ENCODE measurements around the gene ZNF587. TPM values are rescaled to one million over a fixed set of nuclear protein-coding genes. Genes with fewer than 3 reads are reported as not detected.
A peak's percentile ranks its signal among the peaks of the same experiment; 100 is the strongest.

ZNF587 gene
- total and polyA plus RNA-seq, 2 of the 13 experiments (the other 11 are each of a cell fraction or from before 2014, with no cell fraction given): 8.7 to 17.5 TPM

DNA sequence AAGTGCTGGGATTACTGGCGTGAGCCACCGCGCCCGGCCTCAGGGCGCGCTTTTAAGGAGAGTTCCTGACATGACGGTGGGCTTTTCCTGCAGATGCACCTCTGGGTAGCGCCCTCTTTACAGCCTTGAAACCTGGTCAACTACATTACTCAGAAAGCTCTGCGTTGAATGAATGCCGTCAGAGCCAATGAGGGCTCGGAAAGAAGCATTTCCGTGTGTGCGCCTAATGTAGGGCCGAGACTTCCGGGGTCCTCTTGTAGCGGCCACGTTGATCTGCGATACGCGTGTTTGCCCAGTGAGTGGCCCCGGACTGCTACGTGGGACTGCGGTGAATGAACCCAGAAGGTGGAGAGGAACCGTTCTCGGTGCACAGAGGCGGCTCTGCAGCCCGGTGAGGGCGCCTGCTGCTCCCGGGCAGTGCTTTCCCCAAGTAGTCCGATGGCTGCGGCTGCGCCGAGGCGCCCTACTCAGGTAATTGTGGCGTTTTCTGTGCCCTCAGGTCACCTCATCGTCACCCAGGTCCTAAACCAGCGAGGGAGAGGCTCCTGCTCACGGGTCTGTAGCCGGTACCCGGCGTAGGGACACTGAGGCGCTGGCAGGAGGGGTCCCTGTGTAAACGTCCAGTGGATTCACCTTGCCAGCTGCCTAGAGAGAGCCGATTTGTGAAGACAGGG, 30.0 kb upstream of the ZNF587 start (continued):
- TF ChIP-seq ZNF605 (CRISPR knock-in tag; IDR thresholded peaks at IDR 0.05): 0 out of 2 replicates have a peak, but pooled peaks have one; percentile 76
- no peak for TF ChIP-seq ZNF550 (CRISPR knock-in tag; IDR thresholded peaks at IDR 0.05; ENCODE audit: borderline replicate concordance)
- no peak for TF ChIP-seq NR2F1 (CRISPR knock-in tag; IDR thresholded peaks at IDR 0.05)
- TF ChIP-seq, protein P1, sequence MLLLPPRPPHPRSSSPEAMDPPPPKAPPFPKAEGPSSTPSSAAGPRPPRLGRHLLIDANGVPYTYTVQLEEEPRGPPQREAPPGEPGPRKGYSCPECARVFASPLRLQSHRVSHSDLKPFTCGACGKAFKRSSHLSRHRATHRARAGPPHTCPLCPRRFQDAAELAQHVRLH (CRISPR knock-in tag; IDR thresholded peaks at IDR 0.05; ENCODE audit: borderline replicate concordance, low read depth): no peak; the same call in 1 of the 2 replicates
- no peak; the same call in 1 of the 2 replicates for TF ChIP-seq RAD21 (CRISPR knock-in tag; IDR thresholded peaks at IDR 0.05)
- TF ChIP-seq DNMT3B (CRISPR knock-in tag; conservative IDR thresholded peaks at IDR 0.05): no peak; the same call in 1 of the 2 replicates
- peak; percentile 88 for TF ChIP-seq GATAD1 (CRISPR knock-in tag; IDR thresholded peaks at IDR 0.05)
- TF ChIP-seq SNAI1 (CRISPR knock-in tag; IDR thresholded peaks at IDR 0.05; ENCODE audit: borderline replicate concordance): no peak
- TF ChIP-seq, protein P2, sequence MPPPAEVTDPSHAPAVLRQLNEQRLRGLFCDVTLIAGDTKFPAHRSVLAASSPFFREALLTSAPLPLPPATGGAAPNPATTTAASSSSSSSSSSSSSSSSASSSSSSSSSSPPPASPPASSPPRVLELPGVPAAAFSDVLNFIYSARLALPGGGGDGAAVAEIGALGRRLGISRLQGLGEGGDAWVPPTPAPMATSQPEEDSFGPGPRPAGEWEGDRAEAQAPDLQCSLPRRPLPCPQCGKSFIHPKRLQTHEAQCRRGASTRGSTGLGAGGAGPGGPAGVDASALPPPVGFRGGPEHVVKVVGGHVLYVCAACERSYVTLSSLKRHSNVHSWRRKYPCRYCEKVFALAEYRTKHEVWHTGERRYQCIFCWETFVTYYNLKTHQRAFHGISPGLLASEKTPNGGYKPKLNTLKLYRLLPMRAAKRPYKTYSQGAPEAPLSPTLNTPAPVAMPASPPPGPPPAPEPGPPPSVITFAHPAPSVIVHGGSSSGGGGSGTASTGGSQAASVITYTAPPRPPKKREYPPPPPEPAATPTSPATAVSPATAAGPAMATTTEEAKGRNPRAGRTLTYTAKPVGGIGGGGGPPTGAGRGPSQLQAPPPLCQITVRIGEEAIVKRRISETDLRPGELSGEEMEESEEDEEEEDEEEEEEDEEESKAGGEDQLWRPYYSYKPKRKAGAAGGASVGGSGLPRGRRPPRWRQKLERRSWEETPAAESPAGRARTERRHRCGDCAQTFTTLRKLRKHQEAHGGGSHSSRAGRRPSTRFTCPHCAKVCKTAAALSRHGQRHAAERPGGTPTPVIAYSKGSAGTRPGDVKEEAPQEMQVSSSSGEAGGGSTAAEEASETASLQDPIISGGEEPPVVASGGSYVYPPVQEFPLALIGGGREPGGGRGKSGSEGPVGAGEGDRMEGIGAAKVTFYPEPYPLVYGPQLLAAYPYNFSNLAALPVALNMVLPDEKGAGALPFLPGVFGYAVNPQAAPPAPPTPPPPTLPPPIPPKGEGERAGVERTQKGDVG (CRISPR knock-in tag; IDR thresholded peaks at IDR 0.05; ENCODE audit: borderline replicate concordance): peak; percentile 49; the same call in 1 of the 2 replicates
- TF ChIP-seq ZBTB3 (CRISPR knock-in tag; IDR thresholded peaks at IDR 0.05; ENCODE audit: borderline replicate concordance, low read depth): no peak
- peak; percentile 95 for TF ChIP-seq ELF1 (CRISPR knock-in tag; IDR thresholded peaks at IDR 0.05)
- TF ChIP-seq ZNF34 (CRISPR knock-in tag; IDR thresholded peaks at IDR 0.05; ENCODE audit: borderline replicate concordance): no peak
- TF ChIP-seq ZNF496 (CRISPR knock-in tag; IDR thresholded peaks at IDR 0.05; ENCODE audit: insufficient replicate concordance): no peak
- TF ChIP-seq, protein P3, sequence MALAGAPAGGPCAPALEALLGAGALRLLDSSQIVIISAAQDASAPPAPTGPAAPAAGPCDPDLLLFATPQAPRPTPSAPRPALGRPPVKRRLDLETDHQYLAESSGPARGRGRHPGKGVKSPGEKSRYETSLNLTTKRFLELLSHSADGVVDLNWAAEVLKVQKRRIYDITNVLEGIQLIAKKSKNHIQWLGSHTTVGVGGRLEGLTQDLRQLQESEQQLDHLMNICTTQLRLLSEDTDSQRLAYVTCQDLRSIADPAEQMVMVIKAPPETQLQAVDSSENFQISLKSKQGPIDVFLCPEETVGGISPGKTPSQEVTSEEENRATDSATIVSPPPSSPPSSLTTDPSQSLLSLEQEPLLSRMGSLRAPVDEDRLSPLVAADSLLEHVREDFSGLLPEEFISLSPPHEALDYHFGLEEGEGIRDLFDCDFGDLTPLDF (CRISPR knock-in tag; IDR thresholded peaks at IDR 0.05): peak; percentile 61; the same call in 1 of the 2 replicates
- peak; percentile 71 for TF ChIP-seq ZNF878 (CRISPR knock-in tag; IDR thresholded peaks at IDR 0.05)
- no peak for TF ChIP-seq E2F5 (CRISPR knock-in tag; conservative IDR thresholded peaks at IDR 0.05)
- TF ChIP-seq ZNF775 (CRISPR knock-in tag; IDR thresholded peaks at IDR 0.05; ENCODE audit: borderline replicate concordance): no peak
- TF ChIP-seq FOXO1 (CRISPR knock-in tag; IDR thresholded peaks at IDR 0.05): peak; percentile 59
- no peak for TF ChIP-seq ZNF841 (CRISPR knock-in tag; IDR thresholded peaks at IDR 0.05; ENCODE audit: borderline replicate concordance)
- peak; percentile 73; the same call in 1 of the 2 replicates for TF ChIP-seq ZNF274 (CRISPR knock-in tag; IDR thresholded peaks at IDR 0.05)
- TF ChIP-seq GATA4 (IDR thresholded peaks at IDR 0.05; ENCODE audit: borderline replicate concordance, low read depth): no peak
- 0 out of 2 replicates have a peak, but pooled peaks have one; percentile 52 for TF ChIP-seq XBP1 (CRISPR knock-in tag; IDR thresholded peaks at IDR 0.05)
- TF ChIP-seq ZNF180 (CRISPR knock-in tag; IDR thresholded peaks at IDR 0.05; ENCODE audit: borderline replicate concordance, low read depth): no peak
- TF ChIP-seq ZNF282 (IDR thresholded peaks at IDR 0.05; ENCODE audit: partially characterized antibody): no peak
- TF ChIP-seq MTA1 (CRISPR knock-in tag; IDR thresholded peaks at IDR 0.05; ENCODE audit: borderline replicate concordance): no peak
